CD4-positive, alpha-beta T cell treated with Interferon alpha-2 for 1 hour (primary cell): ENCODE results near the gene CHIC2.
A peak's percentile ranks its signal among the peaks of the same experiment; 100 is the strongest.
"Not testable (repeated sequence)": the region's sequence is repeated elsewhere in the genome, so short reads cannot be mapped to it uniquely, and the experiment has no call there.

Source experiments
- DNase-seq, 2 donors: peaks; one replicate each; pipeline ENCODE4 v3.0.0-alpha.2; 2020 to 2022

Gene CHIC2

DNA sequence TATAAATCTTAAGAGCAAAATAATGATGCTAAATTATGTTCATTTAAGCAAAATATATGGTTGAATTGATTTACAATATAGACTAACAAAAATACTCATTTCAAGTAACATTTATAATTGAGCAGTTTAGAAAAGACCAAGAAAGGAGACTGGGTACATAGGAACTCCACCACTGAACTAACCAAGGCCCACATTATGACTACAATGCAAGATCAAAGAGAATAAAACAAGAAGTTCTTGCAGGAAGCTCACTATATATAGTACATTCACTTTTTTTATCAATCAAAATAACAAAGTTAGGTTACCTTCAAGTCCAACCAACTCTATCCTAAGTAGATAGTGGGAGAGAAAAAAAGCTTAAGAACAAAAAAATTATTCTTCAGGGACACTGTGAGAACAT, 8.0 kb downstream of the CHIC2 start:
- DNase-seq, result no peak

GRCh38 chr4:54055494-54055893, 8.9 kb downstream of the CHIC2 start:
- no peak for DNase-seq

GRCh38 chr4:54054501-54054900, 9.9 kb downstream of the CHIC2 start:
- no peak for DNase-seq

GRCh38 chr4:54053322-54053721, 11.1 kb downstream of the CHIC2 start:
- DNase-seq, result not testable (repeated sequence)

DNA sequence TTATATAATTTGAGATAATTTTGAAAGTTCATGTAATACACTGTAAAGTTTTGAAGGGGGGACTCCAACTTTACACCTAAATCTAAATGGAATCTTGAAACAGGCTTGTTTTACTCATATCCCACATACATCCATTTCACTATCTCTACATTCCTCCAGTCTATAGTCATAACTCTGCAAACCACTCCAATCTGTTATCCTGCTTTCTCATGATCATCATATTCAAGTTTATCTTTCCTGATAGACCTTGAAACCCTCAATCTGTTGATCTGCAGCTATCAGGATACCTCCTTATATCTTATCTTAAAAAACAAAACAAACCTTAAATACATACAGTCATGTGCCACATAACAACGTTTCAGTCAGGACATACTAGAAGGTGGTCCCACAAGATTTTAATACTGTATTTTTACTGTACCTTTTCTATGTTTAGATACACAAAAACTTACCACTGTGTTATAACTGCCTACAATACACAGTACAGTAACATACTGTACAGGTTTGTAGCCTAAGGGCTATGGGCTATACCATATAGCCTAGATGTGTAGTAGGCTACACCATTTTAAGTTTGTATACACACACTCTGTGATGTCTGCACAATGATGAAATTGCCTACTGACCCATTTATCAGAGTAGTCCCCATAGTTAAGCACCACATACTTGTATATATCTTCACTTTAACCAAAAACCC, 14.0 kb downstream of the CHIC2 start:
- DNase-seq, result no peak

DNA sequence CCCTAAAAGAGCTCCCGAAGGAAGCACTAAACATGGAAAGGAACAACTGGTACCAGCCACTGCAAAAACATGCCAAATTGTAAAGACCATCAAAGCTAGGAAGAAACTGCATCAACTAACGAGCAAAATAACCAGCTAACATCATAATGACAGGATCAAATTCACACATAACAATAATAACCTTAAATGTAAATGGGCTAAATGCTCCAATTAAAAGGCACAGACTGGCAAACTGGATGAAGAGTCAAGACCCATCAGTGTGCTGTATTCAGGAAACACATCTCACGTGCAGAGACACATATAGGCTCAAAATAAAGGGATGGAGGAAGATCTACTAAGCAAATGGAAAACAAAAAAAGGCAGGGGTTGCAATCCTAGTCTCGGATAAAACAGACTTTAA, 20.8 kb downstream of the CHIC2 start:
- DNase-seq, result not testable (repeated sequence)

- no peak for DNase-seq
These were observed 22.5 kb downstream of the CHIC2 start for GRCh38 chr4:54041933-54042332.

DNA sequence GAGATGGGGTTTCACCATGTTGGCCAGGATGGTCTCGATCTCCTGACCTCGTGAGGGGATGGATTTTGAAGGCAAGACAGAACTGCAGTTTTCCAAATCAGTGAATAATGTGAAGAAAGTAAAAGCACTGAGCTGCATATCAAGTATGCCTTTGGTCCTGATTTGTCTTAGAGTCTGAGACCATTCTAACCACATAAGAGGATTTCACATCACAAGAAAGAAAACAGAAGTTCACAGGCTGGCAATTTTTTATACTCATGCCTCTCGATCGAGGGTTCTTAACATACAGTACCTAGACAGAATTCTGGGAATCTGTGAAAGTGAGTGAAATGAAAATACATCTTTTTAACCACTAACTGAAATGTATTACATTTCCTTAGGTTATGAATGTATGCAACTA, 23.3 kb downstream of the CHIC2 start:
- peak in 1 of 2 donors; percentile 23 for DNase-seq

- DNase-seq, result no peak
These were observed 26.3 kb downstream of the CHIC2 start for GRCh38 chr4:54038056-54038455.

DNA sequence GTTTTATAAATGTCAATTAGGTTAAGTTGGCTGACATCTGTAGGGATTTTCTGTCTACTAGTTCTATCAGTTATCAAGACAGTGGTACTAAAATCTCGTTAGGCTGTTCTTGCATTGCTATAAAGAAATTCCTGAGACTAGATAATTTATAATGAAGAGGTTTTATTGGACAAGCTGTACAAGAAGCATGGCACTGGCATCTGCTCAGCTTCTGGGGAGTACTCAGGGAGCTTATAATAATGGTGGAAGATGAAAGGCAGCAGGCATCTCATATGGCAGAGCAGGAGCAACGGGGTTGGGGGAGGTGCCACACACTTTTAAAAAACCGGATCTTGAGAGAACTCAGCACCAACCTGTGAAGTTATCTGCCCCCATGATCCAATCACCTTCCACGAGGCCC, 28.2 kb downstream of the CHIC2 start:
- DNase-seq, result no peak

- DNase-seq, result no peak
These were observed 31.8 kb downstream of the CHIC2 start for GRCh38 chr4:54032558-54033135.

DNA sequence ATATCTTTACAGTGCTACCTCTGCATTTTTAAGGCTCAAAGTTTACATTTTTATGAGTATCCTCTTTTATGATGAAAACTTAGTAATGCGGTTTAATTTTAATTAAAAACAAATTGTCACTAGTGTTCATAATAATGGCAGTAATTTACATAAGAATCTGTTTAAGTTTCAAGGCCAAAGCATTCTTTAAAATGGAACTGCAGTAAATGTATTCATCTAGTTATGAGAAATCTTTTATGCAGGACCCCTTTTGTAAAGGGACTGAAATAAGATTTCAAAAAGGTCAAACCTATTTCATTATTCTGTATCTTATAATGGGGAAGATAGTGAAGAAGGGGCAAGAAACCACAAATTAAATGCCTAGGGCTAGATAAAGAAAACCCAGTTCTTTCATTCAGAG, 37.1 kb downstream of the CHIC2 start:
- DNase-seq, result no peak

GRCh38 chr4:54025582-54025981, 38.8 kb downstream of the CHIC2 start:
- no peak for DNase-seq

GRCh38 chr4:54023019-54023418, 41.4 kb downstream of the CHIC2 start:
- not testable (repeated sequence) for DNase-seq

GRCh38 chr4:54017974-54018373, 46.4 kb downstream of the CHIC2 start:
- no peak for DNase-seq

GRCh38 chr4:54017308-54017707, 47.1 kb downstream of the CHIC2 start:
- DNase-seq, result no peak

GRCh38 chr4:54016504-54016903, 47.9 kb downstream of the CHIC2 start:
- no peak for DNase-seq

DNA sequence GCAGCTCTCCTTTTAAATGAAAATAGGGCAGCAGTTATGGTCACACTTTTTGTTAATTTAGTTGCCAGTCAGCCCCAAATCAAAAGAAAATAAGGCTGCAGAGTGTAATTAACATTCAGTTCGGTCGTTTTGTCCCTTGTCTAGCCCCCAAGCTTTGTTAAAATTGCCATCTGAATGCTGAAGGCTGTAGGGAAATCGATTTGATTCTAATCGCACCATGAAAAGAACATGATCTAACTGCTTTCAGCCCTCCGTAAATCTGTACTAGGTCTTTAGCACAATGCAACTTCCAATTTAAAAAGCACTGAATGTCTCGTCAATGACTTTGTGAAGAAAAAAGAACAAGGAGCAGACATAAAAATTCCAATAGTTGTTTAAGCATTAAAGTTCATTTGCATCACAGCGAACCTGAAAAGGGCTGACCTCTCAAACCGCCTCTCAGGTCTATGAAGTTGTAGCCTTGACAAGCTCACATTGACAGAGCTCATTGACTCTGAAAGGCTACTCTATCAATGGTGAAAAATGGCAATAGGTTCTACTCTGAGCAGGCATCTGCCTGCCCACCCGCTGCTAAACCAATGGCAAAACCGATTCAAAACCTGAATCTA, 48.9 kb downstream of the CHIC2 start:
- no peak for DNase-seq

GRCh38 chr4:54014666-54015160, 49.7 kb downstream of the CHIC2 start:
- no peak for DNase-seq

- DNase-seq, result no peak
These were observed 53.2 kb downstream of the CHIC2 start for GRCh38 chr4:54011201-54011600.

GRCh38 chr4:54006755-54007154, 57.6 kb downstream of the CHIC2 start:
- no peak for DNase-seq

GRCh38 chr4:54005475-54005874, 58.9 kb downstream of the CHIC2 start:
- DNase-seq, result peak in 1 of 2 donors; percentile 23

GRCh38 chr4:54004463-54004862, 59.9 kb downstream of the CHIC2 start:
- DNase-seq, result no peak

DNA sequence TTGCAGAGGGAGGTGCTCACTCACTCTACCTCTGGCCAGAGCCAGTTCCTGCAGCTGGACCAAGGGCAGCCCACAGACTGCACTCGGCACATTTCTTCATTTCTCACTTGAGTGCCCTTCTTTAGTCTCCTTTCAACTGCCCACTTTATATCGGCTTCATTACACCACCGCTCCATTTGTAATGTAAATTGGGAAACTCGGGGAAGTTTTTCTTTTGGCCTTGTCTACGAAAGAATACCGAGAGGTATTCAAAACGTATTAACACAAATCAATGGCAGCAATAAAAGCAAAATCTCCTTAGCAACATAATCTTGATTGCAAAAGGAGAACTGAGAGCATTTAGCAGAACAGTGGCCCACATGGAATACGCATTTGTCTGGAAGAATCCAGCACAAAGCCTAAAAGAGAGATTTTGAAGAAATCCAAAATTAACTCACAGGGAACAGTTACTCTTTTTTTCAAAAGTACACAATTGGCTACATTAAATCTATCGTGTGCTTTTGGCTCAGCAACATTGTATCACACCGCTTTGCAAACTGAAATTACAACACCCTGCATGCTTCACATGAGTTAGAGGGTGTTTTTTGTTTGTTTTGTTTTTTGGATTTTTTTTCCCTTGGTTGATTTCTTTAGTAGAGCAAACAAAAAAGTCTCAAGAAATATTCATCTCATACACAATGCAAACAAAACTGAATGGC, 62.6 kb downstream of the CHIC2 start:
- DNase-seq, result no peak
